GM23248 (cell line): ENCODE data around the gene CTR9. TPM values are rescaled to one million over a fixed set of nuclear protein-coding genes. Genes with fewer than 3 reads are reported as not detected.

Experiments
- DNase-seq: peaks from one replicate; pipeline ENCODE4 v3.0.0-alpha.2; 2015
- H2AFZ ChIP-seq: fragments of 200-600 bp; sonication (generic); 2 replicates; pipeline ENCODE4 v1.6.1; 2016; ENCODE audit warnings: antibody characterized with exemption
- H3F3A ChIP-seq: fragments of 200-600 bp; sonication (generic); 2 replicates; pipeline ENCODE4 v1.6.1; 2016; ENCODE audit warnings: mild to moderate bottlenecking, antibody characterized with exemption, mixed run types; ENCODE audit not compliant: insufficient read depth
- H3K27ac ChIP-seq: fragments of 200-600 bp; sonication (generic); 2 replicates; pipeline ENCODE4 v1.5.1; 2016; ENCODE audit warnings: mild to moderate bottlenecking
- H3K27me3 ChIP-seq: fragments of 200-600 bp; sonication (generic); replicated peaks from 2 replicates; pipeline ENCODE4 v1.6.1; 2016; ENCODE audit warnings: mild to moderate bottlenecking; ENCODE audit not compliant: insufficient read depth
- H3K36me3 ChIP-seq: fragments of 200-600 bp; sonication (generic); 2 replicates; pipeline ENCODE4 v1.6.1; 2016; ENCODE audit warnings: low read depth, mild to moderate bottlenecking
- H3K4me1 ChIP-seq: fragments of 200-600 bp; sonication (generic); 2 replicates; pipeline ENCODE4 v1.6.1; 2016; ENCODE audit warnings: mild to moderate bottlenecking; ENCODE audit not compliant: insufficient read depth
- H3K4me2 ChIP-seq: fragments of 200-600 bp; sonication (generic); one replicate; pipeline ENCODE4 v1.6.1; 2016; ENCODE audit warnings: mild to moderate bottlenecking; ENCODE audit not compliant: unreplicated experiment
- H3K4me3 ChIP-seq: fragments of 200-600 bp; sonication (generic); 2 replicates; pipeline ENCODE4 v1.5.1; 2016; ENCODE audit warnings: mild to moderate bottlenecking
- H3K79me2 ChIP-seq: fragments of 200-600 bp; sonication (generic); 2 replicates; pipeline ENCODE4 v1.6.1; 2016; ENCODE audit warnings: mild to moderate bottlenecking; ENCODE audit not compliant: insufficient read depth
- H3K9ac ChIP-seq: fragments of 200-600 bp; sonication (generic); 2 replicates; pipeline ENCODE4 v1.6.1; 2016; ENCODE audit warnings: mild to moderate bottlenecking
- H3K9me2 ChIP-seq: fragments of 200-600 bp; sonication (generic); 2 replicates; pipeline ENCODE4 v1.6.1; 2016; ENCODE audit warnings: mixed run types, mild to moderate bottlenecking, moderate library complexity; ENCODE audit not compliant: insufficient read depth
- H3K9me3 ChIP-seq: fragments of 200-600 bp; sonication (generic); one replicate; pipeline ENCODE4 v1.6.1; 2017; ENCODE audit warnings: low read depth
- H4K20me1 ChIP-seq: fragments of 200-600 bp; sonication (generic); 2 replicates; pipeline ENCODE4 v1.6.0; 2016; ENCODE audit not compliant: insufficient read depth
- EZH2 ChIP-seq: fragments of 200-600 bp; sonication (generic); IDR thresholded peaks from 2 replicates; pipeline ENCODE4 v1.6.1; 2018; ENCODE audit warnings: antibody characterized with exemption, mild to moderate bottlenecking; ENCODE audit not compliant: insufficient read depth, poor library complexity, severe bottlenecking
- EZH2phosphoT487 ChIP-seq: fragments of 200-600 bp; sonication (generic); IDR thresholded peaks from 2 replicates; pipeline ENCODE4 v1.6.1; 2018; ENCODE audit warnings: antibody characterized with exemption, moderate library complexity, mild to moderate bottlenecking, low read depth; ENCODE audit not compliant: insufficient read depth
- whole genome bisulfite sequencing, 2 experiments: methylation state at CpG; one replicate each; pipeline ENCODE4 v1.1.6; 2015 to 2017; ENCODE audit warnings: low lambda C conversion rate in 2 of 2, low coverage in 1 of 2; ENCODE audit errors: missing lambda C conversion rate in 2 of 2; 5-methylcytosine and 5-hydroxymethylcytosine counted together
- in situ Hi-C: fragments of 300-500 bp; cut with MboI; formaldehyde crosslinking; loops from 2 replicates; pipeline ENCODE4 v1.15.0; 2020
- polyA plus RNA-seq: library from polyadenylated mRNA; unstranded; fragments of >200 nt; fragmentation: Nextera tagmentation; extraction: Ambion mirVana; gene quantifications from 2 replicates; pipeline ENCODE4 v1.2.1, GENCODE V29; 2016
- total RNA-seq: library from RNA; depleted of rRNA; stranded (reverse); fragments of >200 nt; shearing (Covaris generic); gene quantifications from 2 replicates; pipeline ENCODE4 v1.2.3, GENCODE V29; 2014

The CTR9 gene
- total and polyA plus RNA-seq, 2 experiments from 2014 or later: 20.2 to 32.3 TPM

DNA sequence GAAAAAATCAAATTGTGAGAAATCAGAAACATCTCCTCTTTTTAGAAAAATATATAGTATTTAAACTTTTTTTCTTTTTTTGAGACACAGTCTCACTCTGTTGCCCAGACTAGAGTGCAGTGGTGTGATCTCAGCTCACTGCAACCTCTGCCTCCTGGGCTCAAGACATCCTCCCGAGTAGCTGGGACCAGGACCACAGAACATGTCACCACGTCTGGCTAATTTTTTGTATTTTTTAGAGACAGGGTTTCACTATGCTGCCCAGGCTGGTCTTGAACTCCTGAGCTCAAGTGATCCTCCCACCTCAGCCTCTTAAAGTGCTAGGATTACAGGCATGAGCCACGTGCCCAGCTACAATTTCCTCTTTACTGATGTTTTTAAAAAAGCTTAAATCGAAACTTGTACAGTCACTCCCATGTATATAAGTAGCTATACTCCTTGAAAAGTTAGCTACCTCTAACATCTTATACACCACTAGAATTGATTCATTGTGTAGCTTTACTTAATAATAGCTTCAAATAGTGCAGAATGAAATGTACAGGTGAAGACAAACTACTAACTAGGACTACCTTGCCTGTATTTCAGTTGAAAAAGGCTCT, 47.4 kb downstream of the CTR9 start:
- Histone ChIP-seq H4K20me1 (0 out of 2 replicates have a peak, but pooled peaks cover 3% of the 10 kb centered on the region), H3K79me2 (peaks cover 44% of the 10 kb centered on the region), H3K4me1 (0 out of 2 replicates have a peak, but pooled peaks cover under 1% of the 10 kb centered on the region), H3K27me3 (no peaks in the 10 kb centered on the region), H2AFZ (no peak overlapping the region), H3K9ac (no peak overlapping the region), H3K4me3 (no peak overlapping the region), H3F3A (peaks cover 93% of the 10 kb centered on the region), H3K36me3 (peaks cover 74% of the 10 kb centered on the region), H3K4me2 (no peak overlapping the region), H3K9me3 (no peaks in the 10 kb centered on the region), H3K9me2 (no peaks in the 10 kb centered on the region), H3K27ac (peak overlapping the region; percentile 8; the same call in 1 of the 2 replicates)
- TF ChIP-seq EZH2phosphoT487 (no peak), EZH2 (no peak)
- in situ Hi-C loops: loop anchor here (25.0 kb wide), 2 partner anchors 364 to 989 kb away; no protein-coding TSS in a partner anchor
- WGBS, 2 experiments: 53 to 58% methylated on average over 4 of the region's 4 CpGs
- DNase-seq: no peak

DNA sequence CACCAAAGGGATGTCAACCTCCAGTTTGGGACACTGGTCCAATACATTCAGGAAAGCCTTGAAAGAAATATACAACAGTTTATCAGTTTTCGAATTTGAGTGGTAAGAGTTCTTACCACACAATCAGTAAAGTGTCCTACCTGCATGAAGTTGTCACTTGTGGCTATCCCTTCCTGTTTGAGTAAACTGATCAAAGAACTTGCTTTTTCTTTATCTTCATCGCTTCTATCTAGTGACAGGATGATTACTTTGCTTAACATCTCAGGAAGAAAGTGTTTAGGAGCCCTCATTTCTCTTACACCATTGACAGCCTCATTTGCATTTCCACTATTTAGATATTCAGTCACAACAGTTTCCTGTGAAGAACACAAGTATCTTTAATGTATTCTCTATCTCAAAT, 49.2 kb downstream of the CTR9 start:
- peaks cover 63% of the 10 kb centered on the region for H3K79me2 ChIP-seq
- no peak overlapping the region for H3K9ac ChIP-seq
- H3K27me3 ChIP-seq: no peaks in the 10 kb centered on the region
- H2AFZ ChIP-seq: no peak overlapping the region
- whole genome bisulfite sequencing, 2 experiments: 53 to 55% methylated on average over 2 of the region's 2 CpGs
- peaks cover 93% of the 10 kb centered on the region for H3K36me3 ChIP-seq
- H3F3A ChIP-seq: peaks cover 100% of the 10 kb centered on the region
- in situ Hi-C loops: no loop called here
- 0 out of 2 replicates have a peak, but pooled peaks cover 3% of the 10 kb centered on the region for H4K20me1 ChIP-seq
- no peak for TF ChIP-seq EZH2phosphoT487
- TF ChIP-seq EZH2: no peak
- peaks cover 19% of the 10 kb centered on the region; the same call in 1 of the 2 replicates for H3K4me1 ChIP-seq
- H3K27ac ChIP-seq: peak overlapping the region; percentile 11; the same call in 1 of the 2 replicates
- H3K9me2 ChIP-seq: no peaks in the 10 kb centered on the region
- no peak overlapping the region for H3K4me2 ChIP-seq
- no peaks in the 10 kb centered on the region for H3K9me3 ChIP-seq
- no peak overlapping the region for H3K4me3 ChIP-seq
- no peak for DNase-seq

- Histone ChIP-seq H3K79me2 (peaks cover 92% of the 10 kb centered on the region), H3K4me2 (peak overlapping the region; percentile 0), H4K20me1 (peaks cover 9% of the 10 kb centered on the region; the same call in 1 of the 2 replicates), H3K9ac (0 out of 2 replicates have a peak overlapping the region, but pooled peaks have one; percentile 11), H2AFZ (no peak overlapping the region), H3K4me1 (peaks cover 35% of the 10 kb centered on the region), H3F3A (peaks cover 90% of the 10 kb centered on the region), H3K36me3 (peaks cover 88% of the 10 kb centered on the region), H3K4me3 (no peak overlapping the region), H3K9me3 (no peaks in the 10 kb centered on the region), H3K9me2 (no peaks in the 10 kb centered on the region), H3K27ac (peak overlapping the region; percentile 37), H3K27me3 (no peaks in the 10 kb centered on the region)
- 41 to 42% methylated on average over 6 of the region's 6 CpGs for WGBS, 2 experiments
- peak; percentile 52 for DNase-seq
- in situ Hi-C loops: no loop called here
- no peak for TF ChIP-seq EZH2
- no peak for TF ChIP-seq EZH2phosphoT487
Observed at GRCh38 chr11:10803676-10804075, 52.6 kb downstream of the CTR9 start.

DNA sequence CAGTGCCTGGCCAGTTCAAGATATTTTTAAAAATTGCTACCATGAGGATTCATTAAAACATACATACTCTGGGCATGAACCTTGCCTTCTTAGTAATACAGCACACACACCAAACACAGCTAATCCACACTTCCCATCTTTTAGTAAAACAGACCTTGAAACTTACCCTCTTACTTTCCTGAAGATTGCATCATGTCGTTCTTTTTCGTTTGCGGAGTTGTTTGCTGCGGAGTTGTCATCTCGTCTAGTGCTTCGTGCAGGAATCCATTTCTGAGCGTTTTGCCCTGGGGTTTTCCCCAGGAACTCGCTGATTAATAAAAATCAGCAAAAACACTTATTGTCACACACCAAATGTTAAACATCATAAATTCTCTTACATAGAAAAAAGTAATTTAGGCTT, 54.7 kb downstream of the CTR9 start:
- peak overlapping the region; percentile 99 for H3K9ac ChIP-seq
- H3K9me2 ChIP-seq: no peaks in the 10 kb centered on the region
- no peaks in the 10 kb centered on the region for H3K9me3 ChIP-seq
- peaks cover 78% of the 10 kb centered on the region for H3F3A ChIP-seq
- WGBS, 2 experiments: 78 to 84% methylated on average over 8 of the region's 8 CpGs
- no peak for TF ChIP-seq EZH2phosphoT487
- TF ChIP-seq EZH2: no peak
- H3K27ac ChIP-seq: peak overlapping the region; percentile 37
- peaks cover 44% of the 10 kb centered on the region for H3K4me1 ChIP-seq
- peak overlapping the region; percentile 96 for H3K4me2 ChIP-seq
- no peak overlapping the region for H2AFZ ChIP-seq
- in situ Hi-C loops: no loop called here
- DNase-seq: no peak
- peaks cover 67% of the 10 kb centered on the region for H3K36me3 ChIP-seq
- peaks cover 9% of the 10 kb centered on the region; the same call in 1 of the 2 replicates for H4K20me1 ChIP-seq
- peak overlapping the region; percentile 97 for H3K4me3 ChIP-seq
- H3K79me2 ChIP-seq: peaks cover 77% of the 10 kb centered on the region
- H3K27me3 ChIP-seq: no peaks in the 10 kb centered on the region
